ES-I3 (cell line): ENCODE results near the gene FRMD4A.

ENCODE experiments used
- H3K36me3 ChIP-seq: 2 replicates; pipeline ENCODE4 v1.6.1; 2013; ENCODE audit warnings: mild to moderate bottlenecking, low read length, control low read depth, moderate library complexity; ENCODE audit not compliant: insufficient read depth
- H3K4me1 ChIP-seq: 2 replicates; pipeline ENCODE4 v1.6.1; 2013; ENCODE audit warnings: mild to moderate bottlenecking, control low read depth, low read length; ENCODE audit not compliant: insufficient read depth
- H3K9ac ChIP-seq: 2 replicates; pipeline ENCODE4 v1.6.1; 2013; ENCODE audit warnings: low read depth, mild to moderate bottlenecking, low read length, moderate library complexity
- H3K9me3 ChIP-seq: 2 replicates; pipeline ENCODE4 v1.6.1; 2013; ENCODE audit warnings: mild to moderate bottlenecking, low read length, moderate library complexity; ENCODE audit not compliant: control insufficient read depth, insufficient read depth

Gene FRMD4A

GRCh38 chr10:14293526-14293925 lies 37.2 kb downstream of the FRMD4A start:
- Histone ChIP-seq H3K9ac (no peak overlapping the region), H3K36me3 (no peaks in the 10 kb centered on the region), H3K9me3 (peaks cover 6% of the 10 kb centered on the region; the same call in 1 of the 2 replicates), H3K4me1 (0 out of 2 replicates have a peak, but pooled peaks cover 4% of the 10 kb centered on the region)

GRCh38 chr10:14291296-14291695 lies 39.4 kb downstream of the FRMD4A start:
- Histone ChIP-seq H3K4me1 (no peaks in the 10 kb centered on the region), H3K9me3 (peaks cover 6% of the 10 kb centered on the region; the same call in 1 of the 2 replicates), H3K9ac (no peak overlapping the region), H3K36me3 (no peaks in the 10 kb centered on the region)

GRCh38 chr10:14285941-14286560 lies 44.7 kb downstream of the FRMD4A start:
- Histone ChIP-seq H3K9ac (no peak overlapping the region), H3K36me3 (no peaks in the 10 kb centered on the region; the same call in 1 of the 2 replicates), H3K9me3 (no peaks in the 10 kb centered on the region), H3K4me1 (no peaks in the 10 kb centered on the region)

- no peaks in the 10 kb centered on the region for H3K9me3 ChIP-seq
- H3K9ac ChIP-seq, result no peak overlapping the region
- no peaks in the 10 kb centered on the region; the same call in 1 of the 2 replicates for H3K36me3 ChIP-seq
- no peaks in the 10 kb centered on the region for H3K4me1 ChIP-seq
Measured at GRCh38 chr10:14282276-14282675, 48.4 kb downstream of the FRMD4A start.

GRCh38 chr10:14278533-14278932 lies 52.2 kb downstream of the FRMD4A start:
- Histone ChIP-seq H3K9ac (no peak overlapping the region), H3K36me3 (no peaks in the 10 kb centered on the region; the same call in 1 of the 2 replicates), H3K9me3 (no peaks in the 10 kb centered on the region), H3K4me1 (no peaks in the 10 kb centered on the region)

- no peaks in the 10 kb centered on the region for H3K36me3 ChIP-seq
- H3K9ac ChIP-seq, result no peak overlapping the region
- H3K4me1 ChIP-seq, result no peaks in the 10 kb centered on the region
- H3K9me3 ChIP-seq, result no peaks in the 10 kb centered on the region
Measured at GRCh38 chr10:14276210-14276609, 54.5 kb downstream of the FRMD4A start.

GRCh38 chr10:14271621-14272020 lies 59.1 kb downstream of the FRMD4A start:
- H3K9me3 ChIP-seq, result peaks cover 2% of the 10 kb centered on the region; the same call in 1 of the 2 replicates

GRCh38 chr10:14270370-14270769 lies 60.4 kb downstream of the FRMD4A start:
- H3K4me1 ChIP-seq, result peaks cover 3% of the 10 kb centered on the region; the same call in 1 of the 2 replicates
- H3K9me3 ChIP-seq, result peaks cover 2% of the 10 kb centered on the region; the same call in 1 of the 2 replicates
- no peak overlapping the region for H3K9ac ChIP-seq
- H3K36me3 ChIP-seq, result no peaks in the 10 kb centered on the region

More at GRCh38 chr10:14271621-14272020, 59.1 kb downstream of the FRMD4A start:
- no peak overlapping the region for H3K9ac ChIP-seq
- H3K4me1 ChIP-seq, result no peaks in the 10 kb centered on the region
- H3K36me3 ChIP-seq, result no peaks in the 10 kb centered on the region

GRCh38 chr10:14265709-14266108 lies 65.0 kb downstream of the FRMD4A start:
- H3K9me3 ChIP-seq, result peaks cover 2% of the 10 kb centered on the region; the same call in 1 of the 2 replicates
- no peaks in the 10 kb centered on the region for H3K36me3 ChIP-seq
- peaks cover 3% of the 10 kb centered on the region; the same call in 1 of the 2 replicates for H3K4me1 ChIP-seq
- H3K9ac ChIP-seq, result no peak overlapping the region

- Histone ChIP-seq H3K9me3 (no peaks in the 10 kb centered on the region; the same call in 1 of the 2 replicates), H3K9ac (no peak overlapping the region), H3K36me3 (no peaks in the 10 kb centered on the region), H3K4me1 (peaks cover 3% of the 10 kb centered on the region; the same call in 1 of the 2 replicates)
Measured at GRCh38 chr10:14262836-14263425, 67.8 kb downstream of the FRMD4A start.

- Histone ChIP-seq H3K4me1 (peaks cover 3% of the 10 kb centered on the region; the same call in 1 of the 2 replicates), H3K9ac (no peak overlapping the region), H3K36me3 (no peaks in the 10 kb centered on the region), H3K9me3 (no peaks in the 10 kb centered on the region; the same call in 1 of the 2 replicates)
Measured at GRCh38 chr10:14261336-14261735, 69.4 kb downstream of the FRMD4A start.

GRCh38 chr10:14259696-14260566 lies 70.8 kb downstream of the FRMD4A start:
- Histone ChIP-seq H3K9me3 (no peaks in the 10 kb centered on the region; the same call in 1 of the 2 replicates), H3K9ac (no peak overlapping the region), H3K4me1 (no peaks in the 10 kb centered on the region), H3K36me3 (no peaks in the 10 kb centered on the region)

GRCh38 chr10:14254368-14254767 lies 76.4 kb downstream of the FRMD4A start:
- H3K9me3 ChIP-seq, result no peaks in the 10 kb centered on the region; the same call in none of the 2 replicates
- H3K36me3 ChIP-seq, result no peaks in the 10 kb centered on the region
- no peak overlapping the region for H3K9ac ChIP-seq
- no peaks in the 10 kb centered on the region for H3K4me1 ChIP-seq

- Histone ChIP-seq H3K4me1 (no peaks in the 10 kb centered on the region), H3K9ac (no peak overlapping the region)
Measured at GRCh38 chr10:14253711-14254110, 77.0 kb downstream of the FRMD4A start.

More at GRCh38 chr10:14253711-14254110, 77.0 kb downstream of the FRMD4A start:
- H3K9me3 ChIP-seq, result no peaks in the 10 kb centered on the region; the same call in none of the 2 replicates
- H3K36me3 ChIP-seq, result no peaks in the 10 kb centered on the region
